Prostate gland (tissue), 2 donors: ENCODE results near the gene VDAC1. TPM values are rescaled to one million over a fixed set of nuclear protein-coding genes. Genes with fewer than 3 reads are reported as not detected.

Experiments used
- DNase-seq: peaks from one replicate; pipeline ENCODE4 v3.0.0-alpha.2; 2019; ENCODE audit warnings: low spot score
- H3K27ac ChIP-seq, 2 donors: fragments of 200-600 bp; sonication (generic); 2 replicates each; pipeline ENCODE4 v1.5.1; 2017 to 2019
- H3K27me3 ChIP-seq: fragments of 200-600 bp; sonication (generic); replicated peaks from 2 replicates; pipeline ENCODE4 v1.5.1; 2019; ENCODE audit not compliant: insufficient read depth
- H3K36me3 ChIP-seq, 2 donors: fragments of 200-600 bp; sonication (generic); 1 replicate in 1 of 2; 2 replicates in 1 of 2; pipeline versions ENCODE4 v1.5.1 to v1.8.1; 2017 to 2019
- H3K4me1 ChIP-seq: fragments of 200-600 bp; sonication (generic); replicated peaks from 2 replicates; pipeline ENCODE4 v1.5.1; 2019
- H3K4me3 ChIP-seq, 2 donors: fragments of 200-600 bp; sonication (generic); 2 replicates each; pipeline ENCODE4 v1.5.1; 2017 to 2019
- H3K9me3 ChIP-seq: fragments of 200-600 bp; sonication (generic); 2 replicates; pipeline ENCODE4 v1.5.1; 2017
- CTCF ChIP-seq, 4 experiments: fragments of 200-600 bp in 2 of 4; fragments of 450-650 bp in 2 of 4; sonication (generic) in 2 of 4; IDR thresholded peaks; 1 replicate in 3 of 4; 2 replicates in 1 of 4; pipeline ENCODE4 v1.5.1; 2016 to 2019; ENCODE audit warnings: antibody characterized with exemption in 4 of 4, mild to moderate bottlenecking in 2 of 4, moderate library complexity in 2 of 4
- POLR2A ChIP-seq: fragments of 450-650 bp; IDR thresholded peaks from one replicate; pipeline ENCODE4 v1.6.1; 2016; ENCODE audit warnings: antibody characterized with exemption, mild to moderate bottlenecking
- POLR2AphosphoS5 ChIP-seq: sonication (generic); formaldehyde crosslinking; IDR thresholded peaks from one replicate; pipeline ENCODE4 v1.6.1; 2017; ENCODE audit warnings: antibody characterized with exemption
- WGBS: methylation state at CpG from one replicate; pipeline ENCODE4 v1.1.5; 2018; 5-methylcytosine and 5-hydroxymethylcytosine counted together
- intact Hi-C: fragments of 100-400 bp; cut with DNase I; formaldehyde crosslinking; loops from one replicate; pipeline ENCODE4 v1.14.2; 2022
- total RNA-seq, 2 donors: library from RNA; depleted of rRNA; stranded (reverse); fragments of >200 nt; gene quantifications; one replicate each; pipeline ENCODE4 v1.1.0, GENCODE V29; 2016

VDAC1 gene
- total RNA-seq, 2 donors from 2014 or later: 142 to 143 TPM

DNA sequence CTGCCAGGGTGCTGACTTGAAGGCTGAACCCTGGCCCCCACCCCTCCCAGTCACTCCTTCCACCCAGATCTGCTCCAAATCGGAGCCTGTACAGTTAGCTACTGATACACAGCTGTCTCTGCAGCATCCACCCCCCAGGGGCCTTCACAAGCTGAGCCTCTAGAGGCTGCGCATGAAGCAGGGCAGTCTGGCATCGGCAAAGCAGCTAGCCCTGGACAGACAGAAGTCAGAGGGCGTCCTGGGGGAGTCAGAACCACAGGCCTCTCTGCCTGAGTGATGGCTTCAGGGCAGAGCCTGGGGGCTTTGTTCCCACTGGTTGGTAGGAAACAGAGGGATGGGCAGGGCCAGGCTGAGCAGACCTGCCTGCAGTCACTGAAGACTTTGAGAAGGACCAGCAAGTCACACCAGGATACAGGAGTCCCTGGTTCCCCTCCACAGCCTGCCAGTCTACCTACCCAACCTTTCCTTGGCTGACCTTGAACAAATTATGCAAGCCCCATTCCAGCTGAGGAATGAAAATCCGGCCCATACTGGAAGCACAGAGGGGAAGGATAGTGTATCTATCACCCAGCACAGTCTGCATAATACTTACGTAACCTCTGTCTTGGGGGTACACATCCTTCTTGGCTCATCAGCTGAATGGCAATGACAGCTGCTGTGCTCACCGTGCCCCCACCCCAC is 8.8 kb downstream of the VDAC1 start:
- H3K27ac ChIP-seq: no peak overlapping the region
- no peaks in the 10 kb centered on the region for H3K36me3 ChIP-seq
- TF ChIP-seq POLR2AphosphoS5 (no peak), POLR2A (no peak), CTCF (IDR thresholded peaks at IDR 0.05) (no peak)
- no peak overlapping the region for H3K4me3 ChIP-seq
- H3K4me1 ChIP-seq: peaks cover 13% of the 10 kb centered on the region
- H3K9me3 ChIP-seq: no peaks in the 10 kb centered on the region
- no peak for DNase-seq
- no peaks in the 10 kb centered on the region for H3K27me3 ChIP-seq
- intact Hi-C loops: no loop called here
- 70% methylated on average over 7 of the region's 7 CpGs for WGBS

DNA sequence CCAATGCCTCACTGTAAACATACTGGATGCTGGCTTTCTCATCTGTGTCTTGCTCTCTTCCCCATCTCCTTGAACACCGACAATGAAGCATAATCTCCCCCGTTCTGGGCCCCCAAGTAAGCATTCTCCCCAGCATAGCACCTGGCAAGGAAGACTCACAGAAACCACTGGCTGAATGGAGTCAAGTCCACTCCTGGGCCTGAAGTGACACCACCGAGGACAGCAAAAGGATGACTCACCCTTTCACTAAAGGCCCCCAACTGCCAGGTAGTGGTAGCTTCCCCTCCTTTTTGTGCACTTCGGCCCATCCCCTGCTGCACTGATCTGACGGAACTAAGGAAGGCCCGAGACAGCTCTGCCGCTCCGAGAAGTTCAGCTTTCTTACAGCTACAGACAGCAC is 9.4 kb downstream of the VDAC1 start:
- Histone ChIP-seq H3K36me3 (no peaks in the 10 kb centered on the region), H3K9me3 (no peaks in the 10 kb centered on the region), H3K4me1 (peaks cover 12% of the 10 kb centered on the region), H3K27ac (no peak overlapping the region), H3K4me3 (no peak overlapping the region), H3K27me3 (no peaks in the 10 kb centered on the region)
- no peak for DNase-seq
- TF ChIP-seq POLR2AphosphoS5: no peak
- no peak for TF ChIP-seq CTCF (IDR thresholded peaks at IDR 0.05)
- TF ChIP-seq POLR2A: no peak
- intact Hi-C loops: no loop called here
- WGBS: 68% methylated on average over 8 of the region's 8 CpGs

- H3K9me3 ChIP-seq: no peaks in the 10 kb centered on the region
- H3K27ac ChIP-seq: no peak overlapping the region
- H3K4me3 ChIP-seq: no peak overlapping the region
- no peak for DNase-seq
- WGBS: 85% methylated on average over 6 of the region's 6 CpGs
- intact Hi-C loops: no loop called here
- H3K27me3 ChIP-seq: no peaks in the 10 kb centered on the region
- H3K36me3 ChIP-seq: no peaks in the 10 kb centered on the region
- TF ChIP-seq CTCF (IDR thresholded peaks at IDR 0.05): no peak
- H3K4me1 ChIP-seq: peaks cover 8% of the 10 kb centered on the region
Measured at GRCh38 chr5:133994990-133995333, 9.8 kb downstream of the VDAC1 start.

DNA sequence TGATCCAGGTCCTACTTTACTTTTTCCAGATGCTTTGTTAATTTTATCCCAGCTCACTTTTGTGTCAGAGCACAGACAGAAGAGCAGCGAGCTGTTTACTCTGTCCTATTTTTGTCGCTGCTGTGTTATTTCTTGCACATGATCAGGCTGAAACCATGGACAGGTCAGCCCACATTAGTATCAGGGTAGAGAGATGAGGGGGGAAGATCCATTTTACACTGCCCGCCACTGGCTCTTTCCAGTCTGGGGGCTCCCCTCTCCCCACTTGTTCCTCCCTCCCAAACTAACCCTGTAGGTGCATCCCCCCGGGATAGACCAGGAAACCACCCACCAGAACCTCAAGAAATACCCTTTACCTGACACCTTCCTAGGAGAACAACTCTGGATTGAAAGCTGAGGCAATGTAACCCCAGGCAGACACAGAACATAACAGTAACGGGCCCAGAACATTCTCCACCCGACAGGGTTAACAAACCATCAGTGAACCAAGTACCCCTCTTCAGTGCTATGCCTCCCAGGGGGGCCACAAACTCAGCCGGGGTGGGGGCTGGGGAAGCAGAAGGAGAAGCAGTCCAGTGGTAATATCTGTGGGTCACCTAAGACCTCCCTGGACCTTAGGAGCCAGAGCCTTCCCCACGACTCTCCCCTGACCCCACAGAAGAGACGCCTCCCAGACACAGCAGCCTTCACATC is 10.3 kb downstream of the VDAC1 start:
- no peak for DNase-seq
- H3K27ac ChIP-seq: no peak overlapping the region
- peaks cover 7% of the 10 kb centered on the region for H3K4me1 ChIP-seq
- no peak overlapping the region for H3K4me3 ChIP-seq
- no peaks in the 10 kb centered on the region for H3K9me3 ChIP-seq
- TF ChIP-seq CTCF (IDR thresholded peaks at IDR 0.05): no peak
- no peak for TF ChIP-seq POLR2AphosphoS5
- no peak for TF ChIP-seq POLR2A
- WGBS: 83% methylated on average over 8 of the region's 9 CpGs
- intact Hi-C loops: no loop called here
- H3K36me3 ChIP-seq: no peaks in the 10 kb centered on the region
- H3K27me3 ChIP-seq: no peaks in the 10 kb centered on the region
